ENCODE measurements around the gene PDIA4.
A peak's percentile ranks its signal among the peaks of the same experiment; 100 is the strongest.

The PDIA4 gene, protein sequence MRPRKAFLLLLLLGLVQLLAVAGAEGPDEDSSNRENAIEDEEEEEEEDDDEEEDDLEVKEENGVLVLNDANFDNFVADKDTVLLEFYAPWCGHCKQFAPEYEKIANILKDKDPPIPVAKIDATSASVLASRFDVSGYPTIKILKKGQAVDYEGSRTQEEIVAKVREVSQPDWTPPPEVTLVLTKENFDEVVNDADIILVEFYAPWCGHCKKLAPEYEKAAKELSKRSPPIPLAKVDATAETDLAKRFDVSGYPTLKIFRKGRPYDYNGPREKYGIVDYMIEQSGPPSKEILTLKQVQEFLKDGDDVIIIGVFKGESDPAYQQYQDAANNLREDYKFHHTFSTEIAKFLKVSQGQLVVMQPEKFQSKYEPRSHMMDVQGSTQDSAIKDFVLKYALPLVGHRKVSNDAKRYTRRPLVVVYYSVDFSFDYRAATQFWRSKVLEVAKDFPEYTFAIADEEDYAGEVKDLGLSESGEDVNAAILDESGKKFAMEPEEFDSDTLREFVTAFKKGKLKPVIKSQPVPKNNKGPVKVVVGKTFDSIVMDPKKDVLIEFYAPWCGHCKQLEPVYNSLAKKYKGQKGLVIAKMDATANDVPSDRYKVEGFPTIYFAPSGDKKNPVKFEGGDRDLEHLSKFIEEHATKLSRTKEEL

DNA sequence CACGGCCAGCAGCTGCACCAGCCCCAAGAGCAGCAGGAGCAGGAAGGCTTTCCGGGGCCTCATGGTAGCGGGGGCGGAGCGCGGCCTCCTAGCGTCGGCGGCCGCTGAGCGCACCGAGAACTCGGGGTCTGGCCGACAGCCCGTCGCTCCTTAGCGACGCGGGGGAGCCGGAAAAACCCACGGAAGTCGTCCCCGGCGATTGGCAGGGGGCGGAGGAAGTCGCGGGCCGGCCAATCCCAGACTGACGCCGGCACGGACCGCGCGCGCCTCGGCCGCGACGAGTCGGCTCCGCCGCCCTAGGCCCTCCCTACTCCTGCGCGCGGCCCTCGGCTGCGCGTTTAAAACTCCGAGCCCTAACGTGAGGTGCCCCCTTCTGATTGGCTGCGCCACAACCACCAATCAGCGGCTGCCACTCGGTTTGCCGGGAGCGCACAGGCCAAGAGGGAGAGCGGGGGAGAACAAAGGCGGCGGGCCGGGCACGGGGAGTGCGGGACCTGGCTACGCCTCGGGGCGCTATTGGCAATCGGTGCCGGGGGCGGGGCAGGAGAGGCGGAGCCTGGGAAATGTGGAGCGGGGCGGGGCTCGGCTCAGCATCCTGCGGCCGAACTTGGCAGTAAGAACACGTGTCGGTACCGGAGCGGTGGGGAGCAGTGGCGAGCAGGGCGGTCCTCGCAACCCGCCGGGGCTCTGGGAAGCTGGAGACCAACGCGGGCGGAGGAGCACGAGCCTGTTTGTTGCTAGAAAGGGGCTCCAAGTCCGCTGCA lies at the start of gene PDIA4:
Gene PDIA4 (minus strand): TSS at position 160 of the 764 bp plus-strand sequence. CDS start 97 bp downstream, at position 63.
- CTCF ChIA-PET: interaction anchor here (1.0 to 12.3 kb wide), 4 partner anchors 8 to 37 kb away, joined by 3 to 126 read pairs (median 32); no protein-coding TSS in a partner anchor
- DNase-seq (ENCODE audit: low read depth, low spot score): peak; percentile 92
- H3K4me3 ChIP-seq (ENCODE audit: low read depth, low read length): peak within 1 kb of the TSS; percentile 81
- TF ChIP-seq CTCF (IDR thresholded peaks at IDR 0.05; ENCODE audit: insufficient read depth, low read length, missing control alignments): peak; percentile 43
- POLR2A ChIA-PET: interaction anchor here (0.7 to 1.1 kb wide), 3 partner anchors 36 to 183 kb away, joined by 3 to 4 read pairs (median 3); no protein-coding TSS in a partner anchor

DNA sequence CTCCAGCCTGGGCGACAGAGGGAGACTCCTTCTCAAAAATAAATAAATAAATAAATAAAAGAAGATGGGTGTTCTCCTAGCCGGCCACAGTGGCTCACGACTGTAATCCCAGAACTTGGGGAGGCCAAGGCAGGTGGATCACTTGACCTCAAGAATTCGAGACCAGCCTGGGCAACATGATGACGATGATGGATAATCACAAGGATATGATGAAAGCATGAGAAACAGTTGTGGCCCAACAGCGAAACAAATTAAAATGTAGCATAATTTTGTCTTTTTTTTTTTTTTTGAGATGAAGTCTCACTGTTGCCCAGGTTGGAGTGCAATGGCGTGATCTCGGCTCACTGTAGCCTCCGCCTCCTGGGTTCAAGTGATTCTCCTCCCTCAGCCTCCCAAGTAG lies 49.3 kb upstream of the PDIA4 start:
- no peak overlapping the region for H3K4me3 ChIP-seq (ENCODE audit: low read depth, low read length)
- ChIA-PET CTCF (interaction anchor here (0.6 to 5.3 kb wide), 3 partner anchors 11 to 83 kb away, joined by 3 to 36 read pairs (median 3); no protein-coding TSS in a partner anchor), POLR2A (no interaction called here)
- TF ChIP-seq CTCF (IDR thresholded peaks at IDR 0.05; ENCODE audit: insufficient read depth, low read length, missing control alignments): no peak
- DNase-seq (ENCODE audit: low read depth, low spot score): no peak

- H3K4me3 ChIP-seq (ENCODE audit: low read depth, low read length): no peak overlapping the region
- CTCF ChIA-PET: interaction anchor here (2.6 kb wide), 1 partner anchor 10 kb away, joined by 20 read pairs; no protein-coding TSS in a partner anchor
- no peak for DNase-seq (ENCODE audit: low read depth, low spot score)
- POLR2A ChIA-PET: no interaction called here
- TF ChIP-seq CTCF (IDR thresholded peaks at IDR 0.05; ENCODE audit: insufficient read depth, low read length, missing control alignments): no peak
Measured at GRCh38 chr7:149075286-149075685, 47.0 kb upstream of the PDIA4 start.

GRCh38 chr7:149074116-149074885 lies 46.0 kb upstream of the PDIA4 start:
- H3K4me3 ChIP-seq (ENCODE audit: low read depth, low read length): no peak overlapping the region
- ChIA-PET CTCF (interaction anchor here (1.6 to 2.6 kb wide), 2 partner anchors 9 to 52 kb away, joined by 3 to 20 read pairs; partner anchors contain the start of gene ZNF425), POLR2A (no interaction called here)
- DNase-seq (ENCODE audit: low read depth, low spot score): no peak
- TF ChIP-seq CTCF (IDR thresholded peaks at IDR 0.05; ENCODE audit: insufficient read depth, low read length, missing control alignments): no peak

- ChIA-PET POLR2A (no interaction called here), CTCF (interaction anchor here (1.4 to 1.8 kb wide), 3 partner anchors 53 to 75 kb away, joined by 3 to 5 read pairs (median 3); partner anchors contain the start of genes ZNF398 and ZNF425)
- H3K4me3 ChIP-seq (ENCODE audit: low read depth, low read length): no peak overlapping the region
- TF ChIP-seq CTCF (IDR thresholded peaks at IDR 0.05; ENCODE audit: insufficient read depth, low read length, missing control alignments): no peak
- no peak for DNase-seq (ENCODE audit: low read depth, low spot score)
Measured at GRCh38 chr7:149072438-149072775, 44.1 kb upstream of the PDIA4 start.
